Measurements from ENCODE around the gene TAX1BP3. TPM values are rescaled to one million over a fixed set of nuclear protein-coding genes. Genes with fewer than 3 reads are reported as not detected.

TAX1BP3 gene
- total RNA-seq, 1 donor from 2014 or later = 398 TPM

GRCh38 chr17:3678095-3678820 is 9.9 kb upstream of the TAX1BP3 start:
- Histone ChIP-seq H3K4me3 (ENCODE audit: low read depth, low read length) (no peak overlapping the region), H3K36me3 (ENCODE audit: control insufficient read depth, insufficient read depth, low read length) (no peaks in the 10 kb centered on the region), H3K27me3 (ENCODE audit: control insufficient read depth, insufficient read depth, low read length) (no peaks in the 10 kb centered on the region)
- no peak for DNase-seq (ENCODE audit: low read depth)
- TF ChIP-seq, protein P1, sequence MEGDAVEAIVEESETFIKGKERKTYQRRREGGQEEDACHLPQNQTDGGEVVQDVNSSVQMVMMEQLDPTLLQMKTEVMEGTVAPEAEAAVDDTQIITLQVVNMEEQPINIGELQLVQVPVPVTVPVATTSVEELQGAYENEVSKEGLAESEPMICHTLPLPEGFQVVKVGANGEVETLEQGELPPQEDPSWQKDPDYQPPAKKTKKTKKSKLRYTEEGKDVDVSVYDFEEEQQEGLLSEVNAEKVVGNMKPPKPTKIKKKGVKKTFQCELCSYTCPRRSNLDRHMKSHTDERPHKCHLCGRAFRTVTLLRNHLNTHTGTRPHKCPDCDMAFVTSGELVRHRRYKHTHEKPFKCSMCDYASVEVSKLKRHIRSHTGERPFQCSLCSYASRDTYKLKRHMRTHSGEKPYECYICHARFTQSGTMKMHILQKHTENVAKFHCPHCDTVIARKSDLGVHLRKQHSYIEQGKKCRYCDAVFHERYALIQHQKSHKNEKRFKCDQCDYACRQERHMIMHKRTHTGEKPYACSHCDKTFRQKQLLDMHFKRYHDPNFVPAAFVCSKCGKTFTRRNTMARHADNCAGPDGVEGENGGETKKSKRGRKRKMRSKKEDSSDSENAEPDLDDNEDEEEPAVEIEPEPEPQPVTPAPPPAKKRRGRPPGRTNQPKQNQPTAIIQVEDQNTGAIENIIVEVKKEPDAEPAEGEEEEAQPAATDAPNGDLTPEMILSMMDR (IDR thresholded peaks at IDR 0.05; ENCODE audit: insufficient read depth, low read length, poor library complexity, severe bottlenecking) = no peak

DNA sequence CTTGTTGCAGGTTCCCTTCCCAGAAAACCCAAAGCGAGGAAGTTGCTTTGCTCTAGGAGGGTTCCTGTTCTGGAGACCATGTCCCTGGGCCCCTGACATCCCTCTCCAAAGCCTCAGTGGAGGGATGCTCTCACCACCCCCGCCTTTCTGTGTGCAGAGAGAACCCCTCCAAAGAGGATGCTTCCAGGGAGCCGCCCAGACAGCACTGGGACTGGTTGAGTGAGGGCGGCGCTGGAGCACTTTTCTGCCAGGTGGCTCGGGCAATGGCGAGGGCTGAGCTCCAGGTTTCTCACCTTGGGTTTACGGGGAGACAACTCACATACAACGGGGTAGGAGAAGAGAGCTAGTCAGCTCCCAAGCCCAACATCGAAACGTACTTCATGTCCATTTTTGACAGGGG is 7.5 kb upstream of the TAX1BP3 start:
- no peak overlapping the region for H3K4me3 ChIP-seq (ENCODE audit: low read depth, low read length)
- TF ChIP-seq, protein P1 (IDR thresholded peaks at IDR 0.05; ENCODE audit: insufficient read depth, low read length, poor library complexity, severe bottlenecking) = no peak
- H3K27me3 ChIP-seq (ENCODE audit: control insufficient read depth, insufficient read depth, low read length) = no peaks in the 10 kb centered on the region
- DNase-seq (ENCODE audit: low read depth) = no peak
- no peaks in the 10 kb centered on the region for H3K36me3 ChIP-seq (ENCODE audit: control insufficient read depth, insufficient read depth, low read length)

DNA sequence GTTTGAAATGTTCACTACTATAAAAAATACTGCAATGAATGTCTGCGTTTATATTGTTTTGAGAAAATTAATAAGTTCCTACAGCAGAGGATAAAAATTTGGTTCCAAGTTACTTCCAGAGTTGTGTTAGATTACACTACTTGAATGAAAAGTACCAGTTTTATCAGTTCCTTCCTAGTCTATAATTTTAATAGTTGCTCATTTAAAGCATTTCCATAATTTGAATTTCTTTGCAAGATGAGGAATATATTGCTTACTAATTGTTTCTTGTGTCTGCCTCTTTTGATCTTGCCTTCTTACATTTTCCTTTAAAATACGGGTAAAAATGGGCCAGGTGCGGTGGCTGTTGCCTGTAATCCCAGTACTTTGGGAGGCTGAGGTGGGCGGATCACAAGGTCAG is 4.2 kb upstream of the TAX1BP3 start:
- TF ChIP-seq, protein P1 (IDR thresholded peaks at IDR 0.05; ENCODE audit: insufficient read depth, low read length, poor library complexity, severe bottlenecking) = no peak
- Histone ChIP-seq H3K27me3 (ENCODE audit: control insufficient read depth, insufficient read depth, low read length) (no peaks in the 10 kb centered on the region), H3K4me3 (ENCODE audit: low read depth, low read length) (no peak overlapping the region), H3K36me3 (ENCODE audit: control insufficient read depth, insufficient read depth, low read length) (no peaks in the 10 kb centered on the region)
- no peak for DNase-seq (ENCODE audit: low read depth)

- DNase-seq (ENCODE audit: low read depth) = no peak
- peak overlapping the region; percentile 98 for H3K4me3 ChIP-seq (ENCODE audit: low read depth, low read length)
- TF ChIP-seq, protein P1 (IDR thresholded peaks at IDR 0.05; ENCODE audit: insufficient read depth, low read length, poor library complexity, severe bottlenecking) = no peak
- H3K27me3 ChIP-seq (ENCODE audit: control insufficient read depth, insufficient read depth, low read length) = no peaks in the 10 kb centered on the region
- no peaks in the 10 kb centered on the region for H3K36me3 ChIP-seq (ENCODE audit: control insufficient read depth, insufficient read depth, low read length)
Measured at GRCh38 chr17:3669548-3669947, 1.2 kb upstream of the TAX1BP3 start.

DNA sequence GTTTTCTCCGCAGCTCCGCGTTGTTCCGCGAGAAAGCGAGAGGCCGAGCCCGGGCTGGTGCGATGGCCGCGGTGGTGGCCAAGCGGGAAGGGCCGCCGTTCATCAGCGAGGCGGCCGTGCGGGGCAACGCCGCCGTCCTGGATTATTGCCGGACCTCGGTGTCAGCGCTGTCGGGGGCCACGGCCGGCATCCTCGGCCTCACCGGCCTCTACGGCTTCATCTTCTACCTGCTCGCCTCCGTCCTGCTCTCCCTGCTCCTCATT is 638 bp upstream of the TAX1BP3 start:
- H3K4me3 ChIP-seq (ENCODE audit: low read depth, low read length) = peak overlapping the region; percentile 98
- no peak for DNase-seq (ENCODE audit: low read depth)
- H3K36me3 ChIP-seq (ENCODE audit: control insufficient read depth, insufficient read depth, low read length) = no peaks in the 10 kb centered on the region
- H3K27me3 ChIP-seq (ENCODE audit: control insufficient read depth, insufficient read depth, low read length) = no peaks in the 10 kb centered on the region
- TF ChIP-seq, protein P1 (IDR thresholded peaks at IDR 0.05; ENCODE audit: insufficient read depth, low read length, poor library complexity, severe bottlenecking) = no peak

All from kidney epithelial cell (primary cell).